GM12891 (cell line): ENCODE measurements around the gene PDXDC1.
"Not testable (repeated sequence)": the region's sequence is repeated elsewhere in the genome, so short reads cannot be mapped to it uniquely, and the experiment has no call there.

ENCODE experiments used
- PAX5 ChIP-seq: IDR thresholded peaks from 2 replicates; pipeline ENCODE4 v1.6.1; 2011; ENCODE audit warnings: low read length, moderate library complexity, mild to moderate bottlenecking; ENCODE audit not compliant: insufficient read depth, severe bottlenecking
- POLR2A ChIP-seq: IDR thresholded peaks from 2 replicates; pipeline ENCODE4 v1.6.1; 2011; ENCODE audit warnings: low read depth, low read length, control low read depth
- POLR2AphosphoS5 ChIP-seq: IDR thresholded peaks from 2 replicates; pipeline ENCODE4 v1.6.1; 2011; ENCODE audit warnings: low read depth, low read length, control low read depth
- SPI1 ChIP-seq: IDR thresholded peaks from 2 replicates; pipeline ENCODE4 v1.6.1; 2011; ENCODE audit warnings: low read depth, low read length, control low read depth
- TAF1 ChIP-seq: IDR thresholded peaks from 2 replicates; pipeline ENCODE4 v1.6.1; 2011; ENCODE audit warnings: low read depth, low read length, control low read depth

DNA sequence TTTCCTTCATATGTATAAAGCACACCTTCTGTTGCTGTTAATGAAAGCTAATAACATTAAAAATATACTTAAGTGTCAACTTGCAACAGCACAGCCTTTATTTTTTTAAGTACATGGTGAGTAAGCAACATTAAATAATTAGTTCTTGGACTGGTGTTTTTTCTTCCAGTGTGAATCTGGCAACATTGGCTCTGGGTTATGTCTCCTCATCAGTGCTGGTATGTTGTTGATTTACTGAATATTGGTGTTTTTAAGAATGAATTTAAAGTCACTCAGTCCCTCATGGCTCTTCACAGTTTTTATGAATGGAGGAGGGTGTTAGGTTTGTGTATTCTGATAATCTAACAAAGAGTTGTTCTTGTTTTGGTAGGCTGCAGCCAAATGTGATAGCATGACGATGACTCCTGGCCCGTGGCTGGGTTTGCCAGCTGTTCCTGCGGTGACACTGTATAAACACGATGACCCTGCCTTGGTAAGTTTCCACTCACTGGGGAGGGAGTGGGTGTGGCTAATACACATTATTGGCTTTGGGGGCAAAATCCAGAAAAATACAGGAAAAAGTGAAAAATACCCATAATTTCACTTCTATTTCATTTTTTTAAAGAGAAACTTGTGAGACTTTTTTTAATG lies 42.2 kb downstream of the PDXDC1 start:
- not testable (repeated sequence) for TF ChIP-seq TAF1, POLR2A, PAX5, SPI1, POLR2AphosphoS5
